Measurements from ENCODE around the gene DIP2C.

GRCh38 chr10:482051-482501, 207.4 kb downstream of the DIP2C start:
- no peak for TF ChIP-seq POLR2A (IDR thresholded peaks at IDR 0.05)
- TF ChIP-seq, protein P1, sequence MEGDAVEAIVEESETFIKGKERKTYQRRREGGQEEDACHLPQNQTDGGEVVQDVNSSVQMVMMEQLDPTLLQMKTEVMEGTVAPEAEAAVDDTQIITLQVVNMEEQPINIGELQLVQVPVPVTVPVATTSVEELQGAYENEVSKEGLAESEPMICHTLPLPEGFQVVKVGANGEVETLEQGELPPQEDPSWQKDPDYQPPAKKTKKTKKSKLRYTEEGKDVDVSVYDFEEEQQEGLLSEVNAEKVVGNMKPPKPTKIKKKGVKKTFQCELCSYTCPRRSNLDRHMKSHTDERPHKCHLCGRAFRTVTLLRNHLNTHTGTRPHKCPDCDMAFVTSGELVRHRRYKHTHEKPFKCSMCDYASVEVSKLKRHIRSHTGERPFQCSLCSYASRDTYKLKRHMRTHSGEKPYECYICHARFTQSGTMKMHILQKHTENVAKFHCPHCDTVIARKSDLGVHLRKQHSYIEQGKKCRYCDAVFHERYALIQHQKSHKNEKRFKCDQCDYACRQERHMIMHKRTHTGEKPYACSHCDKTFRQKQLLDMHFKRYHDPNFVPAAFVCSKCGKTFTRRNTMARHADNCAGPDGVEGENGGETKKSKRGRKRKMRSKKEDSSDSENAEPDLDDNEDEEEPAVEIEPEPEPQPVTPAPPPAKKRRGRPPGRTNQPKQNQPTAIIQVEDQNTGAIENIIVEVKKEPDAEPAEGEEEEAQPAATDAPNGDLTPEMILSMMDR (IDR thresholded peaks at IDR 0.05), result no peak
